ENCODE data around the gene SLC30A9.

The SLC30A9 gene

DNA sequence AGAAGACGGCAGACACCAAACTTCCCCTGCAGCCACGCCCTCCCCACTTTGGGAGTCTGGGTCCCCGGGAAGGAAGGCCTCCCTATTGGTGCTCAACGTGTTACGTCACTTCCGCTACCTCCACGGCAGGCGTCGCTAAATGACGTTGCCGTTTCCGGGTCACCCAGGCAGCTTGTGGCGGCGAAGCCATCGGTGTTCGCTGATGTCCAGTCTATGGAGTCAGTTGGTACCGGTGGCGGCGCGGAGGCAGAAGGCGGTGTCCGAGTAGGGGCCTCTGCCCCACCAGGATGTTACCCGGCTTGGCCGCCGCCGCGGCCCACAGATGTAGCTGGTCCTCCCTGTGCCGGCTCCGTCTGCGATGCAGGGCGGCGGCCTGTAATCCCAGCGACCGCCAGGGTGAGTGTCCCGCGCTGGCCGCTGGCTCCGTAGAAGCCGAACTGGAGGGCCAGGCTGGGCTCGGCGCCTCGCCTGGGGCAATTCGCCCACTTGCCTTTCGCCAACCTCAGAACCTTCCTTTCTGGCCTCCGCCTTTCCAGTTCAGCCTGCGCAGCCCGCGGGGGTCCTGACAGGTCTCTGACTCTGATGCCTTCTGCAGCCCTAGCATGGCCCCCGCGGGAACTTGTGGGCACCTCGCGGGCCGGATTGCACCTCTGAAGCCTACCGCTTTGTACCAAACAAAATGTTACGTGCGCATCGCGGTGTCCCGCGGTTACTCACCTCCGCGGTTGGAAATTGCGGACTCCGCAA is at the start of gene SLC30A9:
Gene SLC30A9, plus strand, starts transcription at position 166 of the 747 bp plus-strand sequence. Its CDS starts 122 bp downstream, at position 288.
- peak; percentile 48 for TF ChIP-seq CTCF (IDR thresholded peaks at IDR 0.05; ENCODE audit: low read depth, low read length, missing control alignments)
- peak within 1 kb of the TSS; percentile 88 for H3K4me3 ChIP-seq (ENCODE audit: low read depth, low read length)
- peak; percentile 84 for DNase-seq (ENCODE audit: low read depth)
- in situ Hi-C loops (cut with HindIII; ENCODE audit: low sequenced_read_pairs) = no loop called here

DNA sequence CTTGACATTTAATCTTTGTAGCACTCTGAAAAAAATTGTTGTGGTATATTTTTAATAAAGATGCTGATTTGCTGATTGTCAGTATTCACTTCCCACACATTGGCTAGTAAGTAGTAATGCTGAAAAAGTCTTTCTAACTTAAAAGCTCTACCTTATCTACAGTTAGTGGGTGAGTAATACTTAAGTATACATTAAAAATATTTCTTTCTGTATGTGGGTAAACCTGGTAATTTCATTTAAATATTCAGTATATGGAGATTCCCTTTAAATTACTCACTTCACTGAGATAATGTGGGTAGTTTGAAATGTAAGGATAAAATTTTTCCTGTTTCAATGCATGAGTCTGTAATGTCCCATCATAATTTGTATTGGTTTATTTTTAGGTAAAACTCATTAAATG is 49.5 kb upstream of the SLC30A9 start:
- H3K4me3 ChIP-seq (ENCODE audit: low read depth, low read length) = no peak overlapping the region
- TF ChIP-seq CTCF (IDR thresholded peaks at IDR 0.05; ENCODE audit: low read depth, low read length, missing control alignments) = no peak
- in situ Hi-C loops (cut with HindIII; ENCODE audit: low sequenced_read_pairs) = no loop called here
- DNase-seq (ENCODE audit: low read depth) = no peak

DNA sequence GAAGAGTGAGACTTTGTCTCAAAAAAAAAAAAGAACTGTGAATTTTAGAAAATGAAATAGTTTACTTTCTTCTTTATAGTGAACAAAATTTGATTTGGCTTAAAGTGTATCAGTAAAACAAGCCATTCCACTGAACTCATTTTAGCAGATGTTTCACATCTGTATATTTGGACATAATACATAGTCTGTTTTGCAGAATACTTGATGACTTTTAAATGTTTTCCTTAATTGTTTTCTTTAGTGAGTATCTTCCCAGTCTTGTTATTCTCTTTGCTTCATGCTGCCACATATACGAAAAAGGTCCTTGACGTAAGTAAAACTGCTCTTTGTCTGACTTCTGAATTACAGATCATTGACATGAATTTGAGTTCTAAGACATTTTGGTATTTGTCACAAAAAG is 46.8 kb upstream of the SLC30A9 start:
- TF ChIP-seq CTCF (IDR thresholded peaks at IDR 0.05; ENCODE audit: low read depth, low read length, missing control alignments) = no peak
- no peak for DNase-seq (ENCODE audit: low read depth)
- in situ Hi-C loops (cut with HindIII; ENCODE audit: low sequenced_read_pairs) = no loop called here
- no peak overlapping the region for H3K4me3 ChIP-seq (ENCODE audit: low read depth, low read length)

DNA sequence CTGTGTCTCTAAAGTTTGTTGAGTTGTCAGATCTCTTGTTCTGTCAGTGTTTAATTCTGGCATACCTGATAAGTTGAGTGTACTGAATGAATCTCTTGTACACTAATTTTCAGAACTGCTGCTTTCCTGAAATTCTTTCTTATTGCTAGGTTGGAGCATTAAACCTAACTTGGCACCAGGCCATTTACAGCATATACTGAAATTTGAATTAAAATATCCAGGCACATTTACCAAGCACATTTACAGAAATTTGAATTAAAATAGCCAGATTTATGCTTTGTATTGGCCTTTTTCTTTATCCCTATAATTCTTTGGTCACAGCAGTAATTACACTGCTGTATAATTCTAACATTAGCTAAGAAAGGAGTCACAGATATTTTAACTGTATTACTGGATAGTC is 46.2 kb upstream of the SLC30A9 start:
- no peak for DNase-seq (ENCODE audit: low read depth)
- H3K4me3 ChIP-seq (ENCODE audit: low read depth, low read length) = no peak overlapping the region
- no peak for TF ChIP-seq CTCF (IDR thresholded peaks at IDR 0.05; ENCODE audit: low read depth, low read length, missing control alignments)
- in situ Hi-C loops (cut with HindIII; ENCODE audit: low sequenced_read_pairs) = no loop called here

DNA sequence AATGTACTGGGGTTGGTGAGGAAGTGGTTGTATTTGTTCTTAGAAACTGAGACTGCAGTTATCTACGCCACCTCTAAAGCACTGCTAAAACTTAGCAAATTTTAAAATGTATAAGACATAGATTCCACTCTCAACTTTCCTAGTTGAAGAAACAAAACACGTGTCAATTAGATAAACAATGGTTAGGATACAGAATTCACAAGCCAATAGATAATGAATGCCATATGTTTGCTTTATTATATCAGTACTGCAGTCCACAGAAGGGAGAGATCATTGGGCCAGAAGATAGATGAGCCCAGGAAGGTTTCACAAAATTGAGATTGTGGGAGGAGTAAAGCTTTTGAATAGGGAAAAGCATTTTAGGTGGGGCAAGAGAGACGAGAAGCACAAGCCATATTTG is 40.8 kb upstream of the SLC30A9 start:
- no peak overlapping the region for H3K4me3 ChIP-seq (ENCODE audit: low read depth, low read length)
- in situ Hi-C loops (cut with HindIII; ENCODE audit: low sequenced_read_pairs) = no loop called here
- DNase-seq (ENCODE audit: low read depth) = no peak
- TF ChIP-seq CTCF (IDR thresholded peaks at IDR 0.05; ENCODE audit: low read depth, low read length, missing control alignments) = no peak

DNA sequence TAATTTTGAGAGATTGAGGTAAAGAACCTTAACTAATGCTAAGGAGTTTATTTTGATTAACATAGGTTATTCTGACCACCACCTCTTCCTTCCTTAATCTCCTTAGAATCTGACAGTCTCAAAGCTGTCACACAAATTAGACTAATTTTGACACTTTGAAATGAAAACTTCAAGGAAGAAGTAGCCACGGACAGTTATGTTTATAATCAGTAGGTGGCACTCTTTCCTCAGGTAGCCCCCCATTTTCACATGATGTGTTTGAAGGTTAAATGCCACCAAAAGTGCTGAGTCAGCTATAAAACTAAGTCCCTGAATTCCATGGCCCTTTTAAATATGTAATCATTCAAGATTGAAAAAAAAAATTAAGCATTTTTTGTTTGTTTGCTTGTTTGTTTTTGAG is 32.7 kb upstream of the SLC30A9 start:
- peak; percentile 19 for TF ChIP-seq CTCF (IDR thresholded peaks at IDR 0.05; ENCODE audit: low read depth, low read length, missing control alignments)
- in situ Hi-C loops (cut with HindIII; ENCODE audit: low sequenced_read_pairs) = no loop called here
- no peak overlapping the region for H3K4me3 ChIP-seq (ENCODE audit: low read depth, low read length)
- DNase-seq (ENCODE audit: low read depth) = no peak
